Measurements from ENCODE around the gene TMEM253.

- no peak for TF ChIP-seq POLR2A (IDR thresholded peaks at IDR 0.05; ENCODE audit: low read depth)
- TF ChIP-seq CTCF (IDR thresholded peaks at IDR 0.05) = no peak
- TF ChIP-seq POLR2AphosphoS5 (IDR thresholded peaks at IDR 0.05) = no peak
- no peak for TF ChIP-seq EP300 (IDR thresholded peaks at IDR 0.05)
Measured at GRCh38 chr14:21093769-21094681, 6.8 kb upstream of the TMEM253 start.
